HCT116 (cell line): Measurements from ENCODE around the gene CD33. TPM values are rescaled to one million over a fixed set of nuclear protein-coding genes. Genes with fewer than 3 reads are reported as not detected.

Experiments used
- ATAC-seq: fragments of 200-7000 bp; cut with Tn5 transposase; 2 replicates; pipeline ENCODE4 v1.9.1; 2020; ENCODE audit warnings: mild to moderate bottlenecking, moderate library complexity
- BruUV-seq: library from RNA; stranded (reverse); fragments of 400-500 nt; replicated peaks from 2 replicates; lab custom pipeline; 2021; lab: Mats Ljungman, UMichigan
- CTCF ChIA-PET: fragments of 300-600 bp; sonication (Branson Sonifier 250); formaldehyde crosslinking; loops from one replicate; lab custom pipeline; 2021; ENCODE audit warnings: antibody characterized with exemption; lab: Charles Lee
- POLR2A ChIA-PET: fragments of 300-600, 350-600 bp; sonication (Branson Sonifier 250); formaldehyde crosslinking; loops from one replicate; lab custom pipeline; 2021; ENCODE audit warnings: antibody characterized with exemption; lab: Charles Lee
- RAD21 ChIA-PET, 2 experiments: fragments of 300-600 bp; sonication (Branson Sonifier 250); formaldehyde crosslinking; loops; one replicate each; lab custom pipeline; 2023; ENCODE audit warnings: low total read pairs in 2 of 2; ENCODE audit not compliant: uncharacterized antibody in 2 of 2, unreplicated experiment in 2 of 2, low non-redundant PET in 1 of 2; lab: Charles Lee
- DNase-seq: peaks from one replicate; pipeline ENCODE4 v3.0.0-alpha.2; 2010; ENCODE audit warnings: low read depth, low spot score
- H2AFZ ChIP-seq: fragments of 200-600 bp; shearing (Covaris generic), sonication (generic); 2 replicates; pipeline ENCODE4 v1.6.1; 2017; ENCODE audit warnings: low read depth, mixed run types, mixed read lengths, antibody characterized with exemption, low read length; ENCODE audit not compliant: poor library complexity, severe bottlenecking
- H3K27ac ChIP-seq: 2 replicates; pipeline ENCODE4 v1.5.1; 2012; ENCODE audit warnings: low read depth, low read length
- H3K27me3 ChIP-seq: fragments of 200-600 bp; sonication (generic); 2 replicates; pipeline ENCODE4 v1.6.1; 2016; ENCODE audit warnings: mixed run types, low read length, mixed read lengths; ENCODE audit not compliant: insufficient read depth
- H3K36me3 ChIP-seq, 2 experiments: fragments of 200-500 bp in 1 of 2; fragments of 200-600 bp in 1 of 2; sonication (Bioruptor generic) in 1 of 2; sonication (generic) in 1 of 2; 2 replicates each; pipeline versions ENCODE4 v1.5.1 to v1.6.1; 2014 to 2016; ENCODE audit warnings: low read length in 2 of 2, inconsistent platforms in 1 of 2, mixed read lengths in 1 of 2, mixed run types in 1 of 2; ENCODE audit not compliant: insufficient read depth in 2 of 2, control insufficient read depth in 1 of 2
- H3K4me1 ChIP-seq, 2 experiments: fragments of 200-600 bp in 1 of 2; sonication (generic) in 1 of 2; 2 replicates each; pipeline versions ENCODE4 v1.5.1 to v1.6.1; 2012 to 2017; ENCODE audit warnings: low read length in 2 of 2, inconsistent platforms in 1 of 2, mild to moderate bottlenecking in 1 of 2, mixed read lengths in 1 of 2, mixed run types in 1 of 2, moderate library complexity in 1 of 2; ENCODE audit not compliant: insufficient read depth in 2 of 2, control insufficient read depth in 1 of 2
- H3K4me2 ChIP-seq: fragments of 200-600 bp; sonication (generic); 2 replicates; pipeline ENCODE4 v1.6.1; 2017; ENCODE audit warnings: mixed run types, low read length, mixed read lengths
- H3K4me3 ChIP-seq, 2 experiments: fragments of 200-600 bp in 1 of 2; sonication (generic) in 1 of 2; replicated peaks in 1 of 2; 2 replicates each; pipeline ENCODE4 v1.5.1; 2011 to 2016; ENCODE audit warnings: low read length in 2 of 2, control low read depth in 1 of 2, low read depth in 1 of 2, mild to moderate bottlenecking in 1 of 2, mixed read lengths in 1 of 2, mixed run types in 1 of 2
- H3K79me2 ChIP-seq: fragments of 200-600 bp; sonication (generic); 2 replicates; pipeline ENCODE4 v1.6.1; 2017; ENCODE audit warnings: mild to moderate bottlenecking, mixed run types, low read length, moderate library complexity, mixed read lengths; ENCODE audit not compliant: insufficient read depth
- H3K9ac ChIP-seq: fragments of 200-600 bp; sonication (generic); 2 replicates; pipeline ENCODE4 v1.6.1; 2016; ENCODE audit warnings: low read length, mixed read lengths
- H3K9me2 ChIP-seq: fragments of 200-600 bp; sonication (generic), shearing (Covaris generic); 2 replicates; pipeline ENCODE4 v1.6.1; 2017; ENCODE audit warnings: mixed run types, mild to moderate bottlenecking, moderate library complexity; ENCODE audit not compliant: insufficient read depth
- H3K9me3 ChIP-seq, 2 experiments: fragments of 200-500 bp in 1 of 2; fragments of 200-600 bp in 1 of 2; sonication (Bioruptor generic) in 1 of 2; sonication (generic) in 1 of 2; 2 replicates each; pipeline ENCODE4 v1.6.1; 2014 to 2017; ENCODE audit warnings: low read length in 2 of 2, mixed read lengths in 2 of 2, inconsistent platforms in 1 of 2, low read depth in 1 of 2, mild to moderate bottlenecking in 1 of 2, mixed run types in 1 of 2, moderate library complexity in 1 of 2; ENCODE audit not compliant: control insufficient read depth in 1 of 2, insufficient read depth in 1 of 2
- H4K20me1 ChIP-seq: fragments of 200-600 bp; sonication (generic), shearing (Covaris generic); 2 replicates; pipeline ENCODE4 v1.6.1; 2017; ENCODE audit warnings: mixed run types, mild to moderate bottlenecking, moderate library complexity; ENCODE audit not compliant: insufficient read depth
- CBX3 ChIP-seq: IDR thresholded peaks from 2 replicates; pipeline ENCODE4 v1.6.1; 2012; ENCODE audit warnings: low read depth
- ELF1 ChIP-seq: IDR thresholded peaks from 2 replicates; pipeline ENCODE4 v1.6.1; 2012; ENCODE audit warnings: low read depth, borderline replicate concordance
- EZH2 ChIP-seq: fragments of 200-600 bp; sonication (generic); IDR thresholded peaks from 2 replicates; pipeline ENCODE4 v1.6.1; 2017; ENCODE audit warnings: antibody characterized with exemption, mixed run types
- FOSL1 ChIP-seq: IDR thresholded peaks from 2 replicates; pipeline ENCODE4 v1.6.1; 2012; ENCODE audit warnings: low read depth
- JUND ChIP-seq: IDR thresholded peaks from 2 replicates; pipeline ENCODE4 v1.6.1; 2012
- POLR2AphosphoS5 ChIP-seq: IDR thresholded peaks from 2 replicates; pipeline ENCODE4 v1.6.1; 2011; ENCODE audit warnings: mild to moderate bottlenecking, low read depth, low read length, moderate library complexity
- RAD21 ChIP-seq: IDR thresholded peaks from 2 replicates; pipeline ENCODE4 v1.6.1; 2012; ENCODE audit warnings: low read depth, mild to moderate bottlenecking
- SIN3A ChIP-seq: IDR thresholded peaks from 2 replicates; pipeline ENCODE4 v1.6.1; 2012; ENCODE audit warnings: low read depth
- SRF ChIP-seq: IDR thresholded peaks from 2 replicates; pipeline ENCODE4 v1.6.1; 2012; ENCODE audit warnings: low read depth
- ZFX ChIP-seq: fragments of 450-650 bp; IDR thresholded peaks from 2 replicates; pipeline ENCODE4 v1.6.1; 2017
- ZNF274 ChIP-seq: fragments of 200-500 bp; sonication (Bioruptor generic); IDR thresholded peaks from 2 replicates; pipeline ENCODE4 v1.6.1; 2014; ENCODE audit warnings: mild to moderate bottlenecking, low read depth, low read length, inconsistent platforms
- intact Hi-C: fragments of 100-400 bp; cut with micrococcal nuclease; formaldehyde crosslinking; loops from 2 replicates; pipeline ENCODE4 v1.10.0; 2022
- total RNA-seq: library from RNA; stranded (reverse); gene quantifications from one replicate; pipeline ENCODE4 v1.2.1, GENCODE V29; 2021; ENCODE audit not compliant: unreplicated experiment
- TF ChIP-seq, protein P1 (sequence below): IDR thresholded peaks from 2 replicates; pipeline ENCODE4 v1.6.1; 2012
- TF ChIP-seq, protein P2 (sequence below): IDR thresholded peaks from 2 replicates; pipeline ENCODE4 v1.6.1; 2011; ENCODE audit warnings: mild to moderate bottlenecking, low read length, moderate library complexity; ENCODE audit not compliant: insufficient replicate concordance; ENCODE audit errors: extremely low read depth
- TF ChIP-seq, protein P3 (sequence below), 3 experiments: fragments of 200-600 bp in 1 of 3; sonication (generic) in 1 of 3; IDR thresholded peaks in 2 of 3; conservative IDR thresholded peaks in 1 of 3; 2 replicates each; pipeline ENCODE4 v1.5.1; 2012 to 2017; ENCODE audit warnings: low read depth in 2 of 3, low read length in 2 of 3, antibody characterized with exemption in 1 of 3, borderline replicate concordance in 1 of 3, control low read depth in 1 of 3, mild to moderate bottlenecking in 1 of 3, mixed read lengths in 1 of 3, mixed run types in 1 of 3, moderate library complexity in 1 of 3; ENCODE audit not compliant: insufficient read depth in 1 of 3
- TF ChIP-seq, protein P4 (sequence below): IDR thresholded peaks from 2 replicates; pipeline ENCODE4 v1.6.1; 2012

Gene CD33
- total RNA-seq, 1 experiment from 2014 or later: 3.1 TPM

DNA sequence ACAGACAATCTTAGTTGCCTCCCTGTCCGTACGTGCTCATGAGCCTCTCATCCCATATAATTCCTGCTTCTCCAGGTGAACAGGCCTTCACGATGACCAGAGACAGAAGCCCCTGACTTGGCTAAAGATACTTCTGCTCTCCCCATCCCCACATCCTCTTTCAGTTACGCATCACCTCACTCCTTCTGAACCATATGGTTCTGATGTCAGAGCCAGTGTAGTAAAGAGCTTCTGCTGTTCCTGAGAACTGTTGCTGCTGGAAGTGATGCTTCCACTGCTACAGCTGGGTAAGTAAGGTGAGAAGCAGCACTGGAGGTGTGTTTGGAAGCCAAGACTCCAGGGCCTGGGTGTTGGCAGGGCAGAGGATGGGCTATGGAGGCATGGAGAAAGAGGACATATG, 38.9 kb downstream of the CD33 start:
- Histone ChIP-seq H4K20me1 (no peaks in the 10 kb centered on the region), H3K27ac (no peak overlapping the region), H3K79me2 (no peaks in the 10 kb centered on the region), H3K4me3 (no peak overlapping the region), H2AFZ (no peak overlapping the region), H3K36me3 (no peaks in the 10 kb centered on the region), H3K4me1 (no peaks in the 10 kb centered on the region), H3K27me3 (no peaks in the 10 kb centered on the region; the same call in 1 of the 2 replicates), H3K9me3 (no peaks in the 10 kb centered on the region), H3K9ac (no peak overlapping the region), H3K9me2 (no peaks in the 10 kb centered on the region), H3K4me2 (no peak overlapping the region)
- no TSS peak for BruUV-seq
- DNase-seq (no peak), ATAC-seq (no peak)
- CTCF ChIA-PET: no interaction called here
- RAD21 ChIA-PET: no interaction called here
- no peak for TF ChIP-seq ELF1
- TF ChIP-seq JUND: no peak
- no peak for TF ChIP-seq ZNF274
- no peak for TF ChIP-seq SIN3A
- no peak for TF ChIP-seq CBX3
- TF ChIP-seq ZFX: no peak
- TF ChIP-seq, protein P1, sequence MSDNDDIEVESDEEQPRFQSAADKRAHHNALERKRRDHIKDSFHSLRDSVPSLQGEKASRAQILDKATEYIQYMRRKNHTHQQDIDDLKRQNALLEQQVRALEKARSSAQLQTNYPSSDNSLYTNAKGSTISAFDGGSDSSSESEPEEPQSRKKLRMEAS: no peak
- TF ChIP-seq EZH2: no peak
- TF ChIP-seq RAD21: no peak
- TF ChIP-seq, protein P2, sequence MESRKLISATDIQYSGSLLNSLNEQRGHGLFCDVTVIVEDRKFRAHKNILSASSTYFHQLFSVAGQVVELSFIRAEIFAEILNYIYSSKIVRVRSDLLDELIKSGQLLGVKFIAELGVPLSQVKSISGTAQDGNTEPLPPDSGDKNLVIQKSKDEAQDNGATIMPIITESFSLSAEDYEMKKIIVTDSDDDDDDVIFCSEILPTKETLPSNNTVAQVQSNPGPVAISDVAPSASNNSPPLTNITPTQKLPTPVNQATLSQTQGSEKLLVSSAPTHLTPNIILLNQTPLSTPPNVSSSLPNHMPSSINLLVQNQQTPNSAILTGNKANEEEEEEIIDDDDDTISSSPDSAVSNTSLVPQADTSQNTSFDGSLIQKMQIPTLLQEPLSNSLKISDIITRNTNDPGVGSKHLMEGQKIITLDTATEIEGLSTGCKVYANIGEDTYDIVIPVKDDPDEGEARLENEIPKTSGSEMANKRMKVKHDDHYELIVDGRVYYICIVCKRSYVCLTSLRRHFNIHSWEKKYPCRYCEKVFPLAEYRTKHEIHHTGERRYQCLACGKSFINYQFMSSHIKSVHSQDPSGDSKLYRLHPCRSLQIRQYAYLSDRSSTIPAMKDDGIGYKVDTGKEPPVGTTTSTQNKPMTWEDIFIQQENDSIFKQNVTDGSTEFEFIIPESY: no peak
- no peak for TF ChIP-seq FOSL1
- TF ChIP-seq, protein P3, sequence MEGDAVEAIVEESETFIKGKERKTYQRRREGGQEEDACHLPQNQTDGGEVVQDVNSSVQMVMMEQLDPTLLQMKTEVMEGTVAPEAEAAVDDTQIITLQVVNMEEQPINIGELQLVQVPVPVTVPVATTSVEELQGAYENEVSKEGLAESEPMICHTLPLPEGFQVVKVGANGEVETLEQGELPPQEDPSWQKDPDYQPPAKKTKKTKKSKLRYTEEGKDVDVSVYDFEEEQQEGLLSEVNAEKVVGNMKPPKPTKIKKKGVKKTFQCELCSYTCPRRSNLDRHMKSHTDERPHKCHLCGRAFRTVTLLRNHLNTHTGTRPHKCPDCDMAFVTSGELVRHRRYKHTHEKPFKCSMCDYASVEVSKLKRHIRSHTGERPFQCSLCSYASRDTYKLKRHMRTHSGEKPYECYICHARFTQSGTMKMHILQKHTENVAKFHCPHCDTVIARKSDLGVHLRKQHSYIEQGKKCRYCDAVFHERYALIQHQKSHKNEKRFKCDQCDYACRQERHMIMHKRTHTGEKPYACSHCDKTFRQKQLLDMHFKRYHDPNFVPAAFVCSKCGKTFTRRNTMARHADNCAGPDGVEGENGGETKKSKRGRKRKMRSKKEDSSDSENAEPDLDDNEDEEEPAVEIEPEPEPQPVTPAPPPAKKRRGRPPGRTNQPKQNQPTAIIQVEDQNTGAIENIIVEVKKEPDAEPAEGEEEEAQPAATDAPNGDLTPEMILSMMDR (IDR thresholded peaks at IDR 0.05 in 2 of 3, conservative IDR thresholded peaks at IDR 0.05 in 1 of 3; ENCODE audit: borderline replicate concordance in 1 of 3, insufficient read depth in 1 of 3, low read depth in 2 of 3, low read length in 2 of 3): no peak
- TF ChIP-seq SRF: no peak
- TF ChIP-seq POLR2AphosphoS5: no peak
- TF ChIP-seq, protein P4, sequence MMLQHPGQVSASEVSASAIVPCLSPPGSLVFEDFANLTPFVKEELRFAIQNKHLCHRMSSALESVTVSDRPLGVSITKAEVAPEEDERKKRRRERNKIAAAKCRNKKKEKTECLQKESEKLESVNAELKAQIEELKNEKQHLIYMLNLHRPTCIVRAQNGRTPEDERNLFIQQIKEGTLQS: no peak
- intact Hi-C loops: no loop called here
- POLR2A ChIA-PET: no interaction called here
